Measurements from ENCODE around the gene NCK1.

NCK1 gene

GRCh38 chr3:136861890-136862616 is at the start of gene NCK1:
Gene NCK1, plus strand, starts transcription at chr3:136862208. Its CDS starts 65,794 bp downstream, at chr3:136928002.
- DNase-seq: peak; percentile 97 to 98

DNA sequence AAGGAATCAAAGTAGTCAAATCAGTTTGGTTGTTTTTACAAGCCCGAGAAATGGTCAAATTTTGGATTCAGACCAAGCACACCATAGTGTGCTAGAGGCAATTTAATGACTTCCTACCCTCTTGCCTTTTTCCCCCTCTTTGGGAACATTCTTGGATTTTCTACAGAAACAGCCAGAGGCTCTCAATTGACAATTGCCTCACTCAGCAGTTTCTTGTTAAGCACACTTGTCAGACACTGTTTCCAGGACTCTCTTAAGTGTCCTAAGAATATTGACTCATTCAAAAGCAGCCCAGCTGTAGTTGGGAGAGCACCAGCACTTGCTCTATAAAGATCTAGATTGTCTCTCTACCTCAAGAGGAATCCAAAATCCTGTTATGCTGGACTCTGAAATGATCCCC is 44.6 kb upstream of the NCK1 start:
- DNase-seq: no peak

GRCh38 chr3:136818191-136818768 is 43.7 kb upstream of the NCK1 start:
- peak; percentile 32 to 33 for DNase-seq

DNA sequence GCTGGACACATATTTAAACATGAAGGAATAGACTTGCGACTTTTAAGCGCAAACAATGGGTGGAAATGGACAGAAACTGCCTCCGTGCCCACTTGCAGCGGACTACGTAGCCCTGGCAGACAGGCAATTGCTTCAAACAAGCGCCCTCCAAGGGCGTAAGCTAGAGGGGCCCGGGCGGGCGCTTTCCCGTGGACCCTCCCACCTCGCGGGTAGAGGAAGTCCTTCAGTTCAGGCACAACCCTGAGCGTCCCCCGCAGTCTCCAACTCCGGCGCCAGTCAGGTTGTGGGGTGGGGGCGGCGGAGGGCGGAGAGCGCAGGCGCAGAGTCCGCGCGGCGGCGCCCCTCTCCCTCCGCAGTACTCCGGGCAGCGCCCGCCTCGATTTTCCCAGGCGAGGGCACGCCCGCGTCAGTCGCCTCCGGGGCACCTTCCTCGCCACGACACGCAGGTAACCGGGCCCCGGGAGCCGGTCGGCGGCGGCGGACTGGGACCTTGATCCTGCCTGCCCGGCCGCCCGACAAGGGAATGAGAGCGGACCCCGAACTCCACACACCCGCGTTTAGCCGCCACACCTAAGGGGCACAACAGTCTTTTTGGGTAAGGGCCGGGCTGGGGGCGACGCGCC is 43.1 kb upstream of the NCK1 start, which contains the start of gene SLC35G2:
Gene SLC35G2, plus strand, starts transcription at position 358 of the 623 bp plus-strand sequence. CDS start 35,335 bp downstream, outside the sequence.
- peak; percentile 20 to 38 for DNase-seq

GRCh38 chr3:136819392-136819730 is 42.6 kb upstream of the NCK1 start:
- peak; percentile 3 to 4 for DNase-seq

GRCh38 chr3:136819731-136820679 is 42.0 kb upstream of the NCK1 start:
- peak; percentile 8 to 9 for DNase-seq

GRCh38 chr3:136831461-136831860 is 30.5 kb upstream of the NCK1 start:
- no peak for DNase-seq

GRCh38 chr3:136835089-136835812 is 26.8 kb upstream of the NCK1 start:
- no peak for DNase-seq

- no peak for DNase-seq
These were observed 26.0 kb upstream of the NCK1 start for GRCh38 chr3:136835813-136836510.

- DNase-seq: no peak
These were observed 25.4 kb upstream of the NCK1 start for GRCh38 chr3:136836511-136837156.

- no peak for DNase-seq
These were observed 23.1 kb upstream of the NCK1 start for GRCh38 chr3:136838641-136839555.

GRCh38 chr3:136839556-136839931 is 22.5 kb upstream of the NCK1 start:
- DNase-seq: no peak

DNA sequence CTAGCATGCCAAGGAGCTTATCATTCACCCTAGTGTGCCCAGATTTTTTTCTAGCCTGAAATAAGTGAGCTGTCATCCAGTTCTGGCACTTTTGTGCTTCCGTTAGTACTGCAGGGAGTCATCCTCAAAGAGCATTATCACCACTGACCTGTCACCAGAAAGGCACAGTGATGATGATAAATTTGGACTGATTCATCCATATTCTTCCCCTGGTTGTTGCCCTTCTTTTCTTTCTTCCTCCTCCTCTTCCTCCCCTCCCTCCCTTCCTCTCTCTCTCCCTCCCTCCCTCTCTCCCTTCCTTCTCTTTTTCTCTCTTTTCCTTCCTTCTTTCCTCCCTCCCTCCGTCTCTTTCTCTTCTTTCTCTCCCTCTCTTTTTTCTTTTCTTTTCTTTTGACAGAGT is 21.8 kb upstream of the NCK1 start:
- DNase-seq: no peak

GRCh38 chr3:136842294-136842693 is 19.7 kb upstream of the NCK1 start:
- DNase-seq: no peak

- no peak for DNase-seq
These were observed 17.3 kb upstream of the NCK1 start for GRCh38 chr3:136844724-136845123.

DNA sequence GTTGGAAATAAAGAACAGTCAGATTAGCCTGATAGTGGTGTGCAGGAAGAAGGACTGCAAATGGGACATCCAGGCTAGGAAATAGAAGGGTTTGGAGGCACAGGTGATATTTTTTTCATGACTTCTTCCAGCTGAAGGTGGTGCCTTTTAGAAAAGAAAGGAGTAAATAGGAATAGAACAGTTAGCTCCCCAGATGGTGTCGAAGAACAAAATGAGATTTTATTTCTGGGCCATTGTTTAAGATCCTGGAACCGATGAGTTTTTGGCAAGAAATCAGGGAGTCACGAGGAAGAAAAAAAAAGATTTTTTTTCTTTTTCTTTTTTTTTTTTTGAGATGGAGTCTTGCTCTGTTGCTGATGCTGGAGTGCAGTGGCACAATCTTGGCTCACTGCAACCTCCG is 9.8 kb upstream of the NCK1 start:
- DNase-seq: no peak

DNA sequence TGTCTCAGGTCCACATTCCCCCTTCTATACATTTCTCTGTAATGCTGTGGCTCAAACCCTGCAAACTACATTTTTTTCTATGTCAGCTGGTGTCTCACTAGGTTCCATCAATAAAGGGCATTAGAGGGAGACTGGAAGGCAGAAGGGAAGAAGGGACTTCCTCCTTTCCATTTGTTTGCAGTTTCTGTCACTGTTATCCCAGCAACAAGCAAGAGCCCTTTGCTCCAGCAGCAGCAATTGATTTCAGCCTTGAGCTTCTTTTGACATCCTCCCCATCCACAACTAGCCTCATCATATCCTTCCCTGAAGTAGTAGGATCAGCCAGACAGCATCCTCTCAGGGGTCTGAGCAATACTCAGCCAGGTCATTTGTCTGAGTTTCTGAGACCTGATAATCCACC is 5.3 kb upstream of the NCK1 start:
- DNase-seq: no peak

- no peak for DNase-seq
These were observed 3.6 kb upstream of the NCK1 start for GRCh38 chr3:136858381-136858780.

DNA sequence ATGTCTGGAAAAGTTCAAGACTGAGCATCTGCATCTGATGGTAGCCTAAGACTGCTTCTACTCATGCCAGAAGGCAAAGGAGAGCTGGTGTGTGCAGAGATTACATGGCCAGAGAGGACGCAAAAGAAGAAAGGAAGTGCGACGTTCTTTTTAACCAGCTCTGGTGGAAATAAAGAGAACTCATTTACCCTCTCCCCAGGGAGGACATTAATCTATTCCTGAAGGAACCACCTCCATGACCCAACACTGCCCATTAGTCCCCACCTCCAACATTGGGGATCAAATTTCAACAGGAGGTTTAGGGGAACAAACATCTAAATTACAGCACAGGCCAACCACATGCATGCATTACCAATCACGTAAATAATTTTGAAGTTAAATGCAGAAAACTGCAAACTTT is 1.5 kb upstream of the NCK1 start:
- DNase-seq: no peak
